Thoracic aorta (tissue), 2 donors: ENCODE measurements around the gene PDGFD. TPM values are rescaled to one million over a fixed set of nuclear protein-coding genes. Genes with fewer than 3 reads are reported as not detected.

ENCODE experiments used
- ATAC-seq: fragments of 150-250 bp; one replicate; pipeline ENCODE4 v1.8.0; 2017; ENCODE audit warnings: low read depth; ENCODE audit not compliant: insufficient number of reproducible peaks, low FRiP score
- DNase-seq: peaks from one replicate; pipeline ENCODE4 v3.0.0-alpha.2; 2020; ENCODE audit warnings: low spot score
- H3K27ac ChIP-seq, 2 donors: fragments of 200-600 bp; sonication (generic); 1 replicate in 1 of 2; 2 replicates in 1 of 2; pipeline ENCODE4 v1.5.1; 2016; ENCODE audit warnings: mild to moderate bottlenecking in 2 of 2, moderate library complexity in 2 of 2
- H3K27me3 ChIP-seq: fragments of 200-600 bp; sonication (generic); replicated peaks from 2 replicates; pipeline ENCODE4 v1.6.0; 2016; ENCODE audit warnings: mild to moderate bottlenecking; ENCODE audit not compliant: insufficient read depth
- H3K36me3 ChIP-seq: fragments of 200-600 bp; sonication (generic); one replicate; pipeline ENCODE4 v1.5.1; 2016
- H3K4me1 ChIP-seq, 2 donors: fragments of 200-600 bp; sonication (generic); 1 replicate in 1 of 2; 2 replicates in 1 of 2; pipeline versions ENCODE4 v1.5.1 to v1.6.0; 2016; ENCODE audit warnings: low read depth in 2 of 2, mild to moderate bottlenecking in 1 of 2; ENCODE audit not compliant: control insufficient read depth in 1 of 2
- H3K4me3 ChIP-seq: fragments of 200-600 bp; sonication (generic); 2 replicates; pipeline ENCODE4 v1.5.1; 2016; ENCODE audit warnings: mild to moderate bottlenecking
- H3K9me3 ChIP-seq: fragments of 200-600 bp; sonication (generic); 2 replicates; pipeline ENCODE4 v1.5.1; 2016
- total RNA-seq, 2 donors: library from RNA; depleted of rRNA; stranded (reverse); fragments of >200 nt; gene quantifications; one replicate each; pipeline versions ENCODE4 v1.1.0 to v1.2.3, GENCODE V29; 2016
- TF ChIP-seq, protein P1 (sequence below): fragments of 200-600 bp; sonication (generic); IDR thresholded peaks from one replicate; pipeline ENCODE4 v1.5.1; 2019; ENCODE audit warnings: antibody characterized with exemption

Gene PDGFD
- total RNA-seq, 2 donors from 2014 or later = 135 to 152 TPM

DNA sequence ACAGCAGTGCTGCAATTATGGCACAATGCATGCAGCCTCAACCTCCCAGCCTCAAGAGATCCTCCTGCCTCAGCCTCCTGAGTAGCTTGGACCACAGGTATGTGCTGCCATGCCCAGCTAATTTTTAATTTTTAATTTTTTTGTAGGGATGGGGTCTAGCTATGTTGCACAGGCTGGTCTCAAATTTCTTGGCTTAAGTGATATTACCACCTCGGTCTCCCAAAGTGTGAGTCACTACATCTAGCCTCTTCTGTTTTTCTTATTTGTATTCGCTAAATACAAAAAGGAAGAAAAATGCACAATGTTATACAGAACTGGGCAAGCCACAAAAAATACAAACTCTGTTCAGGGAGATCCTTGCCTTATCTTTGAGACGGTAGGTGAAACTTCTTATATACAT is 65.4 kb downstream of the PDGFD start:
- ATAC-seq (no peak), DNase-seq (no peak)
- Histone ChIP-seq H3K4me1 (peaks cover 0 to 5% of the 10 kb centered on the region in 2 donors), H3K27ac (no peak overlapping the region), H3K4me3 (no peak overlapping the region), H3K27me3 (no peaks in the 10 kb centered on the region), H3K36me3 (no peaks in the 10 kb centered on the region), H3K9me3 (no peaks in the 10 kb centered on the region)
- TF ChIP-seq, protein P1, sequence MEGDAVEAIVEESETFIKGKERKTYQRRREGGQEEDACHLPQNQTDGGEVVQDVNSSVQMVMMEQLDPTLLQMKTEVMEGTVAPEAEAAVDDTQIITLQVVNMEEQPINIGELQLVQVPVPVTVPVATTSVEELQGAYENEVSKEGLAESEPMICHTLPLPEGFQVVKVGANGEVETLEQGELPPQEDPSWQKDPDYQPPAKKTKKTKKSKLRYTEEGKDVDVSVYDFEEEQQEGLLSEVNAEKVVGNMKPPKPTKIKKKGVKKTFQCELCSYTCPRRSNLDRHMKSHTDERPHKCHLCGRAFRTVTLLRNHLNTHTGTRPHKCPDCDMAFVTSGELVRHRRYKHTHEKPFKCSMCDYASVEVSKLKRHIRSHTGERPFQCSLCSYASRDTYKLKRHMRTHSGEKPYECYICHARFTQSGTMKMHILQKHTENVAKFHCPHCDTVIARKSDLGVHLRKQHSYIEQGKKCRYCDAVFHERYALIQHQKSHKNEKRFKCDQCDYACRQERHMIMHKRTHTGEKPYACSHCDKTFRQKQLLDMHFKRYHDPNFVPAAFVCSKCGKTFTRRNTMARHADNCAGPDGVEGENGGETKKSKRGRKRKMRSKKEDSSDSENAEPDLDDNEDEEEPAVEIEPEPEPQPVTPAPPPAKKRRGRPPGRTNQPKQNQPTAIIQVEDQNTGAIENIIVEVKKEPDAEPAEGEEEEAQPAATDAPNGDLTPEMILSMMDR = no peak

- ATAC-seq (no peak), DNase-seq (no peak)
- H3K4me3 ChIP-seq = no peak overlapping the region
- TF ChIP-seq, protein P1 = no peak
- no peaks in the 10 kb centered on the region for H3K9me3 ChIP-seq
- peaks cover 0 to 5% of the 10 kb centered on the region in 2 donors for H3K4me1 ChIP-seq
- H3K27ac ChIP-seq = no peak overlapping the region
- H3K27me3 ChIP-seq = no peaks in the 10 kb centered on the region
- H3K36me3 ChIP-seq = no peaks in the 10 kb centered on the region
These were observed 65.8 kb downstream of the PDGFD start for GRCh38 chr11:104098132-104098531.

DNA sequence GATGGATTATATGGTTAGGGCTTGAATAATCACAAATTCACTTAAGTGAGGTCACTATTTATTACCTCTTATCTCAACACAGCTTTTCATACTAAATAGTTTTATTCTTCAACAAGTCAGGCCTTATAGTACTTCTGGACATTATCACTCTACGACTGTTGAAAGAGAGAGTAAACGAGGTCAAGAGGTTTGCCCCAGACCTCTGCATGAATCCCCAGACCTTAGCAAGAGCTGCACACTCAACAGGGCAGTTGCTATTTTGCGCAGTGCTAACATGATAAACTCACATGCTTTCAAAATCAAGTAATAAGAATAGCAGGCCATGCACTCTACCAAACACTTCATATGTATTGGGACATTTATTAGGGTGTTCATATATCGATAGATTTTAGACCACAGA is 67.0 kb downstream of the PDGFD start:
- DNase-seq (no peak), ATAC-seq (no peak)
- Histone ChIP-seq H3K27me3 (no peaks in the 10 kb centered on the region), H3K4me1 (peaks cover 0 to 12% of the 10 kb centered on the region in 2 donors), H3K36me3 (no peaks in the 10 kb centered on the region), H3K27ac (no peak overlapping the region), H3K9me3 (no peaks in the 10 kb centered on the region), H3K4me3 (no peak overlapping the region)
- TF ChIP-seq, protein P1 = no peak

DNA sequence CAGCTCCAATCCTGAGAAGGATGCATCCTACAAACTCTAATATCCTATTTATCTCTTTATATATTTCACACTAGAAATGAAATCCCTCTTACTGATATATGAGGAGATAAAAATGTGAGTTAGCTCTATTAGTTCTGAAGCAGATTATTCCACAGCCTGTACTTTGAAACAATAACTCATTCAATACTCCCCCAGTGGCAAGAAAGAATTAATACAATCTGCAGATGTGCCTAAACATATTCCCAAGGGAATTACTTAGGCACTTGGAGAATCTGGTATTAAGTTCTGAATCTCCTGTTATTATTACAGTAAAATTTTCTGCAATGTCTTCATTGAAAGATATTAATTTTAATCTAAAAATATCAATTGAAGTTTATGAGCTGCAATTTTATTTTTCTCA is 68.2 kb downstream of the PDGFD start:
- Histone ChIP-seq H3K9me3 (no peaks in the 10 kb centered on the region), H3K36me3 (no peaks in the 10 kb centered on the region), H3K4me1 (peaks cover 8 to 23% of the 10 kb centered on the region in 2 donors), H3K27me3 (no peaks in the 10 kb centered on the region), H3K4me3 (no peak overlapping the region), H3K27ac (no peak overlapping the region)
- TF ChIP-seq, protein P1 = no peak
- ATAC-seq (no peak), DNase-seq (no peak)

GRCh38 chr11:104094576-104094975 is 69.4 kb downstream of the PDGFD start:
- Histone ChIP-seq H3K9me3 (no peaks in the 10 kb centered on the region), H3K27ac (no peak overlapping the region), H3K36me3 (no peaks in the 10 kb centered on the region), H3K4me1 (peaks cover 10 to 26% of the 10 kb centered on the region in 2 donors), H3K4me3 (no peak overlapping the region), H3K27me3 (no peaks in the 10 kb centered on the region)
- ATAC-seq = no peak
- DNase-seq = no peak
- TF ChIP-seq, protein P1 = no peak
